ENCODE measurements around the gene MAP4K5.

- TF ChIP-seq POLR2A (IDR thresholded peaks at IDR 0.05; ENCODE audit: extremely low read depth, insufficient read length), result no peak
- no peak for TF ChIP-seq CTCF (IDR thresholded peaks at IDR 0.05; ENCODE audit: low read depth, low read length)
- TF ChIP-seq MAX (IDR thresholded peaks at IDR 0.05; ENCODE audit: low read depth, low read length), result no peak
Observed at GRCh38 chr14:50395448-50395847, 136.9 kb downstream of the MAP4K5 start.

Data from NB4 (cell line).